Measurements from ENCODE around the gene IL36G. TPM values are rescaled to one million over a fixed set of nuclear protein-coding genes. Genes with fewer than 3 reads are reported as not detected.

The IL36G gene
- total RNA-seq, 4 donors from 2014 or later, result not detected

DNA sequence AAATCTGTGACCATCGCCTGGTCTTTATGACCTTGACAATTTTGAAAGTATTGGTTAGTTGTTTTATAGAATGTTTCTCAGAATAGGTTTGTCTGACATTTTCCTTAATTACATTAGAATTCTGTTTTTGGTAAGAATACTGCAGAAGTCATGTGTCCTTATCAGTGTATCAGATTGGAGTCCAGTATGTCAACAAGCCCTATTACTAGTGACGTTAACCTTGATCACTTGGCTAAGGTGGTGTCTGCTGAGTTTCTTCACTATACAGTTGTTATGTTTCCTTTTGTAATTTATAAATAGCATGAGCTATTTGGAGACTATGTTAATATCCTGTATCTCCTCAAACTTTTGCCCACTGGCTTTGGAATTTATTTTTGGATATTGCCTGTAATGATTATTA is 10.8 kb upstream of the IL36G start:
- WGBS, result 84% methylated on average over 2 of the region's 2 CpGs
- H3K27me3 ChIP-seq, result peaks cover 0 to 4% (median 0%) of the 10 kb centered on the region in 4 donors
- intact Hi-C loops (cut with DNase I), result no loop called here
- no peak overlapping the region for H3K4me3 ChIP-seq
- H3K36me3 ChIP-seq, result no peaks in the 10 kb centered on the region
- DNase-seq (ENCODE audit: extremely low spot score), result no peak
- H3K27ac ChIP-seq (replicated peaks in 1 of 4), result no peak overlapping the region
- TF ChIP-seq EP300 (IDR thresholded peaks at IDR 0.05), result no peak
- TF ChIP-seq, protein P1, sequence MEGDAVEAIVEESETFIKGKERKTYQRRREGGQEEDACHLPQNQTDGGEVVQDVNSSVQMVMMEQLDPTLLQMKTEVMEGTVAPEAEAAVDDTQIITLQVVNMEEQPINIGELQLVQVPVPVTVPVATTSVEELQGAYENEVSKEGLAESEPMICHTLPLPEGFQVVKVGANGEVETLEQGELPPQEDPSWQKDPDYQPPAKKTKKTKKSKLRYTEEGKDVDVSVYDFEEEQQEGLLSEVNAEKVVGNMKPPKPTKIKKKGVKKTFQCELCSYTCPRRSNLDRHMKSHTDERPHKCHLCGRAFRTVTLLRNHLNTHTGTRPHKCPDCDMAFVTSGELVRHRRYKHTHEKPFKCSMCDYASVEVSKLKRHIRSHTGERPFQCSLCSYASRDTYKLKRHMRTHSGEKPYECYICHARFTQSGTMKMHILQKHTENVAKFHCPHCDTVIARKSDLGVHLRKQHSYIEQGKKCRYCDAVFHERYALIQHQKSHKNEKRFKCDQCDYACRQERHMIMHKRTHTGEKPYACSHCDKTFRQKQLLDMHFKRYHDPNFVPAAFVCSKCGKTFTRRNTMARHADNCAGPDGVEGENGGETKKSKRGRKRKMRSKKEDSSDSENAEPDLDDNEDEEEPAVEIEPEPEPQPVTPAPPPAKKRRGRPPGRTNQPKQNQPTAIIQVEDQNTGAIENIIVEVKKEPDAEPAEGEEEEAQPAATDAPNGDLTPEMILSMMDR (IDR thresholded peaks at IDR 0.05), result no peak
- TF ChIP-seq POLR2AphosphoS5 (IDR thresholded peaks at IDR 0.05), result no peak
- no peak for TF ChIP-seq POLR2A (IDR thresholded peaks at IDR 0.05; ENCODE audit: low read depth)
- no peaks in the 10 kb centered on the region for H3K4me1 ChIP-seq
- no peaks in the 10 kb centered on the region for H3K9me3 ChIP-seq

DNA sequence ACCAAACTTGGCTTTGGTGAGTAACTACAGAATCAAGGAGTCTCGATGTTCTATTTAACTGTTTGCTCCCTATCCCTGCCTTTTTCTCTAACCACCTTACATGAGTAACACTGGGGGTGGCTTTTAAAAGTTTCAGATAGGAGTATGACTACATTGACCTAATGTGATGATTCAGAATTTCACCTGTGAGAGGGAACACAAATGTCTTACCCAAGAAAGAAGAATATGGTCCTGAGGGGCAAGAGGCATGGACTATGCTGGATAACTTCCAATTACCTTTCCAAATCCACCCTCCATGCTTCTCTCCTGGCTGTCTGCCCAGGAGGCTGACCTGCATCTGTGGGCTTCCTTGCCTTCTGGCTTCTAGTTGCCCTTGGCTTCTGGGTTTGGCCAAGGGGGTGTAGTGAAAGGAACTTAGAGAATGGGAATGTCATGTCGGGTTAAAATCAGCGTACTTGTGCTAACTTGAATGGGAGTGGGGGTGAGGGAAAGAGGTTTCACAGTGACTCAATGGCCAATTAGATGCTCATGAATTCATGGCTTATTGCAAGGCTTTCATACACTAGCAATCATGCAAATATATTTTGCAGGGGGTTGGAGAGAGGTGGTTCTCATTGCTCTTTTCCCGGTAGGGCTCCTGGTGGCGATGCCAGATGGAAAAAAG is 5.3 kb upstream of the IL36G start:
- Histone ChIP-seq H3K9me3 (no peaks in the 10 kb centered on the region), H3K4me3 (no peak overlapping the region), H3K4me1 (no peaks in the 10 kb centered on the region), H3K36me3 (no peaks in the 10 kb centered on the region), H3K27me3 (peaks cover 0 to 8% (median 2%) of the 10 kb centered on the region in 4 donors), H3K27ac (replicated peaks in 1 of 4) (no peak overlapping the region)
- DNase-seq (ENCODE audit: extremely low spot score), result no peak
- WGBS, result 88% methylated on average over 5 of the region's 5 CpGs
- intact Hi-C loops (cut with DNase I), result no loop called here
- TF ChIP-seq EP300 (IDR thresholded peaks at IDR 0.05), result no peak
- TF ChIP-seq POLR2AphosphoS5 (IDR thresholded peaks at IDR 0.05), result no peak
- no peak for TF ChIP-seq POLR2A (IDR thresholded peaks at IDR 0.05; ENCODE audit: low read depth)
- TF ChIP-seq, protein P1 (IDR thresholded peaks at IDR 0.05), result no peak

DNA sequence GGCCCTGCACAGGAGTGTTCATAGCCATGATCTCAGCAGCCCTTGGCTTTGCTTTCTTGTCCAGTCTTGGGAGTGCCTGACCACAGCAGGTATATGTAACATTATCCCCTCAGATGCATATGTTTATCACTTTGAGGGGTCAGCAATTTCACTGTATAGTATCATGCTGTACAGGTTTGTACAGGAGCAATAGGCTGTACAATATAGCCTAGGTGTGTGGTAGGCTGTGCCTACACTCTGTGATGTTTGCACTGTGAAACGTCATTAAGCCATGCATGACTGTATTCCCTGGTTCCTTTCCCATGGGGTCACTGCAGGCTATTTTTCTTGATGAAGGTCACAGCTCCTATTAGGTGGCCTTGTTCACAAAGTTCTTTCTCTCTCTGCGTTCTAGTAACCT is 4.7 kb upstream of the IL36G start:
- TF ChIP-seq, protein P1 (IDR thresholded peaks at IDR 0.05), result no peak
- TF ChIP-seq POLR2AphosphoS5 (IDR thresholded peaks at IDR 0.05) (no peak), POLR2A (IDR thresholded peaks at IDR 0.05; ENCODE audit: low read depth) (no peak), EP300 (IDR thresholded peaks at IDR 0.05) (no peak)
- DNase-seq (ENCODE audit: extremely low spot score), result no peak
- Histone ChIP-seq H3K4me3 (no peak overlapping the region), H3K36me3 (no peaks in the 10 kb centered on the region), H3K27ac (replicated peaks in 1 of 4) (no peak overlapping the region), H3K27me3 (peaks cover 0 to 13% (median 2%) of the 10 kb centered on the region in 4 donors), H3K4me1 (no peaks in the 10 kb centered on the region), H3K9me3 (no peaks in the 10 kb centered on the region)
- WGBS, result 71% methylated on average over 2 of the region's 2 CpGs
- intact Hi-C loops (cut with DNase I), result no loop called here

DNA sequence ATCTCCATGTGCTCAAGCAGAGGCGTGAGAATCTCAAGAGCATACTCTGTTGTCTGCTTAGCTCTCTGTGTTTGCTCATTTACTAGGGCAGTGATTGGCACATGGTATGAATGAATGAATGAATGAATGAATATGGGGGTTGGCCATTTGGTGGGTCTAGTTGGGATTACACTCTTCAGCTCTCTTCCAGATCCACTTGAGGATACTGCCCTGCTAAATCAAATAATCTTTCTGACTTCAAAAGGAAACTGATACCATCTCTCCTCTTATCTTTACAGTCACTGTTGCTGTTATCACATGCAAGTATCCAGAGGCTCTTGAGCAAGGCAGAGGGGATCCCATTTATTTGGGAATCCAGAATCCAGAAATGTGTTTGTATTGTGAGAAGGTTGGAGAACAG is 1.9 kb downstream of the IL36G start:
- Histone ChIP-seq H3K4me1 (no peaks in the 10 kb centered on the region), H3K4me3 (no peak overlapping the region), H3K27me3 (peaks cover 0 to 9% (median 2%) of the 10 kb centered on the region in 4 donors), H3K27ac (replicated peaks in 1 of 4) (no peak overlapping the region), H3K36me3 (no peaks in the 10 kb centered on the region), H3K9me3 (no peaks in the 10 kb centered on the region)
- intact Hi-C loops (cut with DNase I), result no loop called here
- TF ChIP-seq POLR2AphosphoS5 (IDR thresholded peaks at IDR 0.05) (no peak), EP300 (IDR thresholded peaks at IDR 0.05) (no peak), POLR2A (IDR thresholded peaks at IDR 0.05; ENCODE audit: low read depth) (no peak)
- TF ChIP-seq, protein P1 (IDR thresholded peaks at IDR 0.05), result no peak
- 100% methylated on average over 1 of the region's 1 CpG for WGBS
- no peak for DNase-seq (ENCODE audit: extremely low spot score)

DNA sequence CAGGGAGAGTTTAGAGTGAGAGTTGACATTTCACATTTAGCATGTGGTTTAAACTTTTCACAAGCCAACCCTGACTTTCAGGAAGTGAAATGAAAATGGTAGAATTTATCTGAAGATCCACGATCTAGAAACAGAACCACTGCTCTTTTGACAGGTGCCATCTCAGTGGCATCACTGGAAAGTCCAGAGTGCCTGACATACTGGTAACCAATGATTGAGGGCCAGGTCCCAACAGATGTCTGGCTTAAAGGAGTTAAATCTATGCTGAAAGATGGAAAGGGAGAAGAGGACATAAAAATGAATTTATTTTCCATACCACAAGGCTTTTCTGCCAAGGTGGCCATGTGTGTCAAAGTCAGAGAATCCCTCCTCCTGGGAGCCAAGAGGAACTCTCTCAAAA is 2.7 kb downstream of the IL36G start:
- TF ChIP-seq POLR2A (IDR thresholded peaks at IDR 0.05; ENCODE audit: low read depth) (no peak), EP300 (IDR thresholded peaks at IDR 0.05) (no peak), POLR2AphosphoS5 (IDR thresholded peaks at IDR 0.05) (no peak)
- TF ChIP-seq, protein P1 (IDR thresholded peaks at IDR 0.05), result no peak
- WGBS, result 71% methylated on average over 1 of the region's 1 CpG
- Histone ChIP-seq H3K4me1 (no peaks in the 10 kb centered on the region), H3K9me3 (no peaks in the 10 kb centered on the region), H3K27me3 (peaks cover 0 to 9% (median 2%) of the 10 kb centered on the region in 4 donors), H3K36me3 (no peaks in the 10 kb centered on the region), H3K27ac (replicated peaks in 1 of 4) (no peak overlapping the region), H3K4me3 (no peak overlapping the region)
- intact Hi-C loops (cut with DNase I), result no loop called here
- no peak for DNase-seq (ENCODE audit: extremely low spot score)
